Activated T-cell treated with anti-CD3 and anti-CD28 coated beads, Interleukin-2, amount 50 U/mL, for 24 hours (primary cell): Measurements from ENCODE around the gene KRTAP4-12.
"Not testable (repeated sequence)": the region's sequence is repeated elsewhere in the genome, so short reads cannot be mapped to it uniquely, and the experiment has no call there.

ENCODE experiments used
- DNase-seq: peaks from one replicate; pipeline ENCODE4 v3.0.0-alpha.2; 2020
- H3K27ac Mint-ChIP-seq: 2 replicates; pipeline ENCODE4 v1.8.0; 2020; ENCODE audit warnings: mild to moderate bottlenecking, mixed read lengths
- H3K27me3 Mint-ChIP-seq: 2 replicates; pipeline ENCODE4 v1.8.0; 2020; ENCODE audit warnings: mixed read lengths
- H3K36me3 Mint-ChIP-seq: 2 replicates; pipeline ENCODE4 v1.8.0; 2020; ENCODE audit warnings: low read depth, mixed read lengths
- H3K4me1 Mint-ChIP-seq: 2 replicates; pipeline ENCODE4 v1.8.0; 2020; ENCODE audit warnings: low read depth, mixed read lengths
- H3K4me3 Mint-ChIP-seq: 2 replicates; pipeline ENCODE4 v1.8.0; 2020; ENCODE audit warnings: mild to moderate bottlenecking, moderate library complexity, mixed read lengths
- H3K9me3 Mint-ChIP-seq: 2 replicates; pipeline ENCODE4 v1.8.0; 2020; ENCODE audit warnings: mixed read lengths

Gene KRTAP4-12

GRCh38 chr17:41141361-41141760 is 17.4 kb upstream of the KRTAP4-12 start:
- no peak for DNase-seq
- Mint-ChIP-seq H3K4me1 (no peaks in the 10 kb centered on the region), H3K36me3 (peaks cover 7% of the 10 kb centered on the region), H3K9me3 (peaks cover 28% of the 10 kb centered on the region), H3K27me3 (peaks cover 13% of the 10 kb centered on the region), H3K4me3 (no peak overlapping the region), H3K27ac (no peak overlapping the region)

- Mint-ChIP-seq H3K4me1 (no peaks in the 10 kb centered on the region), H3K36me3 (peaks cover 7% of the 10 kb centered on the region), H3K27me3 (peaks cover 13% of the 10 kb centered on the region), H3K9me3 (peaks cover 28% of the 10 kb centered on the region), H3K27ac (no peak within 1 kb of the TSS), H3K4me3 (no peak within 1 kb of the TSS)
- no peak for DNase-seq
These were observed 16.6 kb upstream of the KRTAP4-12 start, which contains the start of gene KRTAP4-6 for GRCh38 chr17:41140360-41141131. Gene KRTAP4-6, minus strand, starts transcription at chr17:41140544. Its CDS starts 57 bp downstream, at chr17:41140487.

- H3K36me3 Mint-ChIP-seq, H3K27ac Mint-ChIP-seq, H3K4me3 Mint-ChIP-seq, DNase-seq, H3K4me1 Mint-ChIP-seq: not testable (repeated sequence)
- Mint-ChIP-seq H3K27me3 (peaks cover 13% of the 10 kb centered on the region), H3K9me3 (peaks cover 28% of the 10 kb centered on the region)
These were observed 15.9 kb upstream of the KRTAP4-12 start for GRCh38 chr17:41139865-41140264.

GRCh38 chr17:41133880-41134735 is 10.1 kb upstream of the KRTAP4-12 start:
- no peak for DNase-seq
- H3K27me3 Mint-ChIP-seq = peaks cover 4% of the 10 kb centered on the region
- no peak overlapping the region for H3K4me3 Mint-ChIP-seq
- H3K36me3 Mint-ChIP-seq = no peaks in the 10 kb centered on the region
- no peak overlapping the region for H3K27ac Mint-ChIP-seq
- peaks cover 7% of the 10 kb centered on the region for H3K9me3 Mint-ChIP-seq
- H3K4me1 Mint-ChIP-seq = peaks cover 7% of the 10 kb centered on the region

GRCh38 chr17:41131979-41132378 is 8.0 kb upstream of the KRTAP4-12 start:
- DNase-seq = no peak
- Mint-ChIP-seq H3K27ac (no peak overlapping the region), H3K4me3 (no peak overlapping the region), H3K36me3 (no peaks in the 10 kb centered on the region), H3K4me1 (peaks cover 7% of the 10 kb centered on the region), H3K27me3 (no peaks in the 10 kb centered on the region), H3K9me3 (no peaks in the 10 kb centered on the region)

GRCh38 chr17:41127371-41127770 is 3.4 kb upstream of the KRTAP4-12 start:
- Mint-ChIP-seq H3K9me3 (peaks cover under 1% of the 10 kb centered on the region), H3K27me3 (peaks cover 14% of the 10 kb centered on the region), H3K4me3 (no peak overlapping the region), H3K27ac (no peak overlapping the region), H3K36me3 (no peaks in the 10 kb centered on the region), H3K4me1 (peaks cover 27% of the 10 kb centered on the region)
- no peak for DNase-seq

GRCh38 chr17:41126412-41126811 is 2.4 kb upstream of the KRTAP4-12 start:
- Mint-ChIP-seq H3K27me3 (peaks cover 19% of the 10 kb centered on the region), H3K27ac (no peak overlapping the region), H3K4me1 (peaks cover 26% of the 10 kb centered on the region), H3K9me3 (peaks cover 4% of the 10 kb centered on the region), H3K36me3 (no peaks in the 10 kb centered on the region), H3K4me3 (no peak overlapping the region)
- no peak for DNase-seq

GRCh38 chr17:41125064-41125463 is 1.1 kb upstream of the KRTAP4-12 start:
- H3K4me1 Mint-ChIP-seq = peaks cover 33% of the 10 kb centered on the region
- H3K36me3 Mint-ChIP-seq = no peaks in the 10 kb centered on the region
- no peak overlapping the region for H3K27ac Mint-ChIP-seq
- peaks cover 23% of the 10 kb centered on the region for H3K27me3 Mint-ChIP-seq
- H3K9me3 Mint-ChIP-seq = peaks cover 4% of the 10 kb centered on the region
- H3K4me3 Mint-ChIP-seq = no peak overlapping the region
- no peak for DNase-seq

- H3K4me3 Mint-ChIP-seq, H3K9me3 Mint-ChIP-seq, H3K36me3 Mint-ChIP-seq, H3K27ac Mint-ChIP-seq, DNase-seq: not testable (repeated sequence)
- peaks cover 26% of the 10 kb centered on the region for H3K27me3 Mint-ChIP-seq
- peaks cover 37% of the 10 kb centered on the region for H3K4me1 Mint-ChIP-seq
These were observed 541 bp downstream of the KRTAP4-12 start for GRCh38 chr17:41123292-41123990.

GRCh38 chr17:41121742-41122141 is 2.2 kb downstream of the KRTAP4-12 start:
- Mint-ChIP-seq H3K27ac (no peak overlapping the region), H3K36me3 (no peaks in the 10 kb centered on the region), H3K9me3 (peaks cover 4% of the 10 kb centered on the region), H3K4me1 (peaks cover 37% of the 10 kb centered on the region), H3K4me3 (no peak overlapping the region), H3K27me3 (peaks cover 33% of the 10 kb centered on the region)
- no peak for DNase-seq

GRCh38 chr17:41119696-41120690 is 4.0 kb downstream of the KRTAP4-12 start:
- peaks cover 49% of the 10 kb centered on the region for H3K27me3 Mint-ChIP-seq
- H3K4me3 Mint-ChIP-seq, H3K36me3 Mint-ChIP-seq, H3K9me3 Mint-ChIP-seq, H3K27ac Mint-ChIP-seq, DNase-seq: not testable (repeated sequence)
- H3K4me1 Mint-ChIP-seq = peaks cover 24% of the 10 kb centered on the region

- Mint-ChIP-seq H3K4me3 (no peak overlapping the region), H3K4me1 (peaks cover 18% of the 10 kb centered on the region), H3K9me3 (peaks cover 4% of the 10 kb centered on the region), H3K36me3 (no peaks in the 10 kb centered on the region), H3K27ac (no peak overlapping the region), H3K27me3 (peaks cover 52% of the 10 kb centered on the region)
- DNase-seq = no peak
These were observed 5.3 kb downstream of the KRTAP4-12 start for GRCh38 chr17:41118721-41119120.

GRCh38 chr17:41117846-41118386 is 6.1 kb downstream of the KRTAP4-12 start, which contains the start of gene KRTAP4-11:
Gene KRTAP4-11, minus strand, starts transcription at chr17:41118373. Its CDS starts 58 bp downstream, at chr17:41118315.
- Mint-ChIP-seq H3K4me1 (peaks cover 12% of the 10 kb centered on the region), H3K27me3 (peaks cover 49% of the 10 kb centered on the region)
- not testable (repeated sequence) for DNase-seq, H3K36me3 Mint-ChIP-seq, H3K27ac Mint-ChIP-seq, H3K4me3 Mint-ChIP-seq, H3K9me3 Mint-ChIP-seq
